ENCODE measurements around the gene ARHGAP26.

DNA sequence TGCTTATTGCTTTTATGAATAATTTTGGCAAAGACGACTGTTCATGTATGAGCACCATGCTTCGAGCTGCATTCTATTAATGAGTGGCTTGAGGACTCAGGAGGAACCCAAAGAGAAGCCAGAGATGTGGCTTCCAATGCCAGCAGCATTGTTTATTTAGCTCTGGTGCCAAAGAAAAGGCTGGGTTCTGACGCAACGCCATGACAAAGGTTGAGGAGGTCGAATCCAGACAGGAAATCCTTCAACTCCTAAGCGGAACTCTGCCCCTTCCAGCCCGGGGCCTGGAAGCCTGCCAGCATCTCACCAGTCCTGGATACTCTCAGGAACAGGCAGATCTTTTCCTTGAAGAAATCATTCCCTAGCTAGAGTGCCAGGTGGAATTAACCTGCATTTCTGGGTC, 104.4 kb downstream of the ARHGAP26 start:
- TF ChIP-seq, protein P1, sequence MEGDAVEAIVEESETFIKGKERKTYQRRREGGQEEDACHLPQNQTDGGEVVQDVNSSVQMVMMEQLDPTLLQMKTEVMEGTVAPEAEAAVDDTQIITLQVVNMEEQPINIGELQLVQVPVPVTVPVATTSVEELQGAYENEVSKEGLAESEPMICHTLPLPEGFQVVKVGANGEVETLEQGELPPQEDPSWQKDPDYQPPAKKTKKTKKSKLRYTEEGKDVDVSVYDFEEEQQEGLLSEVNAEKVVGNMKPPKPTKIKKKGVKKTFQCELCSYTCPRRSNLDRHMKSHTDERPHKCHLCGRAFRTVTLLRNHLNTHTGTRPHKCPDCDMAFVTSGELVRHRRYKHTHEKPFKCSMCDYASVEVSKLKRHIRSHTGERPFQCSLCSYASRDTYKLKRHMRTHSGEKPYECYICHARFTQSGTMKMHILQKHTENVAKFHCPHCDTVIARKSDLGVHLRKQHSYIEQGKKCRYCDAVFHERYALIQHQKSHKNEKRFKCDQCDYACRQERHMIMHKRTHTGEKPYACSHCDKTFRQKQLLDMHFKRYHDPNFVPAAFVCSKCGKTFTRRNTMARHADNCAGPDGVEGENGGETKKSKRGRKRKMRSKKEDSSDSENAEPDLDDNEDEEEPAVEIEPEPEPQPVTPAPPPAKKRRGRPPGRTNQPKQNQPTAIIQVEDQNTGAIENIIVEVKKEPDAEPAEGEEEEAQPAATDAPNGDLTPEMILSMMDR (IDR thresholded peaks at IDR 0.05), result no peak
- no peak for TF ChIP-seq POLR2A (IDR thresholded peaks at IDR 0.05)
